GM21529 (cell line): Measurements from ENCODE around the gene TTC12.

Experiments used
- ATAC-seq: cut with Tn5 transposase; IDR thresholded peaks from one replicate; pipeline ENCODE4 v1.9.1; 2021; ENCODE audit not compliant: unreplicated experiment

TTC12 gene

DNA sequence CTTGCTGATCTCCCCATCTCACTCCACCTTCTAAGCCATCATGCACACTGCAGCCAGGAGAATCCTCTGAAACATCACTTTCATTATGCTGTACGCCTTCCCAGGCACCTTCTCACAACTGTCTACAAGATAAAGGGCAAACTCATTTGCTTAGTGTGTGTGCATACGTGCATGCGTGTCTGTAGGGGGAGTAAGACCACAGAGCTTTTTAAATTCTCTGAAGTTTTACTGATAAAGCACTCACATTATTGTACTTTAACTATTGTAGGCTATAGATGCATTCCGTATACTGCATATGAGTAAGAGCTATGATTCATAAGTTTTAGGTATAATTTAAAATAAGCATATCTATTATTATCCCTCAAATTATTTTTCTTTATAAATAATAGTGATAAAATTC, 57.9 kb downstream of the TTC12 start:
- ATAC-seq: no peak

DNA sequence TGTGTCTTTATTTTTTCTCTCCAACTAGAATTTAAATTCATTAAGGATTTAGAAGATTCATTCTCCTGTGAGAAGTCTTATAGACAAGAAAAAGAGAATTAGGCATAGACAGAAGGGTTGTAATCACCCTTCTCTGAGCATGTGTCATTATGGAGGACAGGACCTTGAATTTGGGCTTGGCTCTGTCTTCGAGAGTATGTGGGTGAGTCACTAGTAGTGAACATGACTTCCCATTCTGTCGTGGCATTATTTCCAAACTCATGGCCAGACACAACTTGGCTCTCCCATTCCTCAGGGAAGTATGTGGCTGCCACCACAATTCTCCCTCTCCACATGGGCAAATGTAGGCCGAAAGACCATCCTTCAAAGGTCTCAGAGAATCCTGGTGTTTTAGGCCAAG, 58.9 kb downstream of the TTC12 start:
- ATAC-seq: no peak

- ATAC-seq: no peak
These were observed 59.7 kb downstream of the TTC12 start for GRCh38 chr11:113373981-113374560.

GRCh38 chr11:113375402-113375801, 61.0 kb downstream of the TTC12 start:
- ATAC-seq: no peak

DNA sequence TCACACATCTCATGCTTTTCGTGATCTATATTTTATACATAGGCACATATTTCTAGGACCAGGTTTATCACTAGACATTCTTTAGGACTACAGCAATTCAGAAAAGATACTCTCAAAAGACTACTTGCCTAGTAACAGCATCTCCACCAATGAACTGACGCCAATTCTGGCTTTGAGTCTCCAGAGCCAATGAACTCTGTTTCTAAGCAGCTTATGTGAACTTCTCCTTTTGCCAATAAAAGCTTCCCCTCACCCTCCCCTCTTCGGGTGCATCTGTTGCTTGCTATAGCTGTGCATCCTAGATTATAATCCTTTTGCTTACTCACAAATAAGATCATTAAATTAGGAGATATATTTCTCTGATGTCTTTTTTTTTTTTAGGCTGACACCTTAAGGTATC, 61.8 kb downstream of the TTC12 start:
- ATAC-seq: no peak

- no peak for ATAC-seq
These were observed 63.5 kb downstream of the TTC12 start for GRCh38 chr11:113377681-113378412.

GRCh38 chr11:113378692-113379091, 64.3 kb downstream of the TTC12 start:
- ATAC-seq: no peak

DNA sequence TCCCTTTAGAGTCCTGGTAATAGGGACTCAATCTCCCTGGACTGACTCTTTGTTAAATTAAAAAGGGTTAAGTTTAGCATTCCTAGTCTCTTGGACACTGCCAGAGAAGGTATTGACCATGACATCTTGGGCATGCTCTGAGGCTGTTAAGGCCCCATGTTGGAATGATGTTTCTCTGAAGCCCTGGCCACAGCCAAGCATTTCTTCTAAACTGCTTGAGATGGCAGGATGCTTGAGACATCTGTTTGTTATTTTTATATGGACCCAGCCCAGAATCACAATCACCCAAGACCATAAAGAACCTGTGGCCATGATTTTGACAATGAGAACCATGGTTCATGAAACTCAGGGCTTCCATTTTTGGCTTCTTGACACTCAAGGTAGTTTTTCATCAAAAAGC, 67.7 kb downstream of the TTC12 start:
- ATAC-seq: no peak

GRCh38 chr11:113384551-113384950, 70.2 kb downstream of the TTC12 start:
- ATAC-seq: no peak

DNA sequence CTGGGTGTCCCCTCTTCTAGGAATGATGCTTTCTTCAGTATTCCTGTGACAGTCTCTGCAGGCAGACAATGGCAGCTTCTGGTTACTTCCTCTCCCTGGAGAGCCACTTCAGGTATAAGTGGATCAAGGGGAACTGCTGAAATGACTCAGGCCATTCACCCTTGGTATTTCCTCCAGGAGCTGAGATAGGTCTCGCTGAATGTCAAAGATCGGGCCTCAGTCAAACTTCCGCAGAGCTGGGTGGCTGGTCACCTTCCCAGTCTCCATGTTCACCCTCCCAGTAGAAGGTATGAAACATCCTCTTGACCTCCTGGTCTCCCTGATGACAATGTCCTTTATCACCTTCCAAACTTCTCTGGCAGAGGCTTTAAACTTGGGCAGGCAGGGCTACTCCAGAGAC, 71.4 kb downstream of the TTC12 start:
- no peak for ATAC-seq

DNA sequence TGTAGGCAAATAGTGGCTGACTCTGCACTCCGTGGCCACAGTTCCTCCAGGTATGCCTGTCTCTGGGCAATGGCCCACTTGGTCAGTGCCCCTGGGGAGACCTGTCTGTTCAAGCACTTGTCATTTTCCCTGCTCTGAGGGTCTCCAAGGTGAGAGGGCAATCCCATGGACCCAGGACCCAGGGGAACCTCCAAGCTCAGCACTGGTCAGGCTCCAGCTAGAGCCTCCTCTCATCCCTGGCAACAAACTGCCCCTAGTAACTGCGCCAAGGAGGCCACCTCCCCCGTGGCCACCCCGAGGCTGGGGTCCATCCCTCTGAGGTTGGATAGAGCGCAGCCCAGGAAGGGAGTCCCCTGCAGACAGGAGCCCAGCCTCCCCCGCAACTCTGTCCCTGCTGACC, 72.5 kb downstream of the TTC12 start:
- no peak for ATAC-seq

DNA sequence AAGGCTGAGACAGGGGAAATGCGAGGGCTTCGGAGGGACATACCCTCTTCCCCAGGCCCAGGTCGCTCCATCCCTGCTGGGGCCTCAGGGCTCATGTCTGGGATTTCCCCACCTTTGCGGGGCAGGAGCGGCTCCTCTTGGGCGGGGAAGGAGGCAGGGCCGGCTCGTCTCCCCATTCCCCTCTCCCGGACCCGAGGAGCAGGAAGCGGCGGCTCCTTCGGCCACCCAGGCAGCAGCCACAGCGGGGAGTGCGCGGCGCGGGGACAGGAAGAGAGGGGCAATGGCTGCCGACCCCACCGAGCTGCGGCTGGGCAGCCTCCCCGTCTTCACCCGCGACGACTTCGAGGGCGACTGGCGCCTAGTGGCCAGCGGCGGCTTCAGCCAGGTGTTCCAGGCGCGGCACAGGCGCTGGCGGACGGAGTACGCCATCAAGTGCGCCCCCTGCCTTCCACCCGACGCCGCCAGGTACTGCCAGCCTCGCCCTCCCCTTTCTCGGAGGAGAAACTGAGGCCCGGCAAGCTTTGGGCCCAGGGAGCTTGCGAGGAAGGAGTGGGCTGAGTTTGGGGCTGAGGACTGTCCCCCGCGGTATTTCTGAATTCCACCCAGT, 73.3 kb downstream of the TTC12 start, which contains the start of gene ANKK1:
Gene ANKK1, plus strand, starts transcription at position 175 of the 607 bp plus-strand sequence. Its CDS starts 106 bp downstream, at position 281.
- no peak for ATAC-seq

GRCh38 chr11:113389272-113389671, 74.9 kb downstream of the TTC12 start:
- no peak for ATAC-seq

GRCh38 chr11:113392236-113392921, 78.0 kb downstream of the TTC12 start:
- ATAC-seq: no peak

GRCh38 chr11:113393501-113393985, 79.2 kb downstream of the TTC12 start:
- ATAC-seq: no peak

DNA sequence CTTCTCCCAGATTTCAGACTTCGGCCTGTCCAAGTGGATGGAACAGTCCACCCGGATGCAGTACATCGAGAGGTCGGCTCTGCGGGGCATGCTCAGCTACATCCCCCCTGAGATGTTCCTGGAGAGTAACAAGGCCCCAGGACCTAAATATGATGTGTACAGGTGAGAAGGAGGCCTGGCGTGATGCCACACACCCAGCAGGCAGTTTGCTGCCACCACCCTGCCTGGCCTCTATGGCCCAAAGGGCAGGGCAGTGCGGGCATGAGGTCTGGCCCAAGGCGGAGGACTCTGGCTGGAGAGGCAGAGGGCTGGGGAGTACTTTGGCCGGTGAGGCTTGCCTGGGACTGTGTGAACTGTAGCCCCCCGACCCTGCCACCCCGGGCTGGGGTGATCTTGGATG, 80.5 kb downstream of the TTC12 start:
- ATAC-seq: no peak

DNA sequence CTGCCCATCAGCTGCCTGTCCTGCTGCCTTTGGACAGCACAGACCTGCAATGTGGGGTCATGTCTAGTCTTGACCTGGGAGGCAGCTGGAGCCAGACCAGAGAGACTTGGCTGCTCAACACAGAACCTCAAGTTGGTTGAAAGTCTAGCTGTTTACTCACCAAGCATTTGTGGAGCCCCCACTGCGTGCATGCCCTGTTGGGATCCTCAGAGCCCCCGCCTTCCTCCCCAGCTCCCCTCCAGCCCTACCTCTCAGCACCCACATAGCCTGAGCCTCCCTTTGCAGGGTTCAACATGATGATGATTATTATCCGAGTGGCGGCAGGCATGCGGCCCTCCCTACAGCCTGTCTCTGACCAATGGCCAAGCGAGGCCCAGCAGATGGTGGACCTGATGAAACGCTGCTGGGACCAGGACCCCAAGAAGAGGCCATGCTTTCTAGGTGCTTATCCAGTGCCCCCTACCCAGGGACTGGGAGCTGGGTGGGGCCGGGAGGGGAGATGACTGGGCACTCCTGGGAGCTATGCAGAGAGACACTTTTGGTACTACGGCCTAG, 81.5 kb downstream of the TTC12 start:
- no peak for ATAC-seq

- no peak for ATAC-seq
These were observed 82.3 kb downstream of the TTC12 start for GRCh38 chr11:113396690-113397089.

GRCh38 chr11:113397212-113397611, 82.8 kb downstream of the TTC12 start:
- ATAC-seq: no peak

- no peak for ATAC-seq
These were observed 83.4 kb downstream of the TTC12 start for GRCh38 chr11:113397821-113398220.

GRCh38 chr11:113398669-113399430, 84.5 kb downstream of the TTC12 start:
- no peak for ATAC-seq
